KMS-11 (cell line): ENCODE measurements around the gene PKN1.

Experiments
- H2AFZ ChIP-seq: fragments of 200-600 bp; sonication (generic); 2 replicates; pipeline ENCODE4 v1.6.1; 2016; ENCODE audit warnings: antibody characterized with exemption, mixed run types, low read depth
- H3K27ac ChIP-seq: fragments of 200-600 bp; sonication (generic); 2 replicates; pipeline ENCODE4 v1.6.1; 2016; ENCODE audit warnings: mild to moderate bottlenecking, mixed run types
- H3K27me3 ChIP-seq: fragments of 200-600 bp; sonication (generic); 2 replicates; pipeline ENCODE4 v1.6.1; 2017; ENCODE audit warnings: mild to moderate bottlenecking, low read depth, mixed run types, moderate library complexity; ENCODE audit not compliant: insufficient read depth
- H3K36me3 ChIP-seq: fragments of 200-600 bp; sonication (generic); 2 replicates; pipeline ENCODE4 v1.6.1; 2017; ENCODE audit warnings: mild to moderate bottlenecking, mixed run types; ENCODE audit not compliant: insufficient read depth
- H3K4me1 ChIP-seq: fragments of 200-600 bp; sonication (generic); 2 replicates; pipeline ENCODE4 v1.6.1; 2016; ENCODE audit warnings: mild to moderate bottlenecking, low read depth, mixed run types; ENCODE audit not compliant: poor library complexity, severe bottlenecking
- H3K4me2 ChIP-seq: fragments of 200-600 bp; sonication (generic); 2 replicates; pipeline ENCODE4 v1.7.0; 2016; ENCODE audit warnings: mild to moderate bottlenecking, mixed run types
- H3K4me3 ChIP-seq: fragments of 200-600 bp; sonication (generic); IDR thresholded peaks from 2 replicates; pipeline ENCODE4 v1.6.1; 2017; ENCODE audit warnings: low read depth, low read length, mixed read lengths; ENCODE audit not compliant: insufficient read depth
- H3K79me2 ChIP-seq: fragments of 200-600 bp; sonication (generic); 2 replicates; pipeline ENCODE4 v1.6.1; 2016; ENCODE audit warnings: low read depth, mixed run types; ENCODE audit not compliant: insufficient read depth
- H3K9ac ChIP-seq: fragments of 200-600 bp; sonication (generic); 2 replicates; pipeline ENCODE4 v1.6.1; 2016; ENCODE audit warnings: mild to moderate bottlenecking, mixed run types
- H4K20me1 ChIP-seq: fragments of 200-600 bp; sonication (generic); 2 replicates; pipeline ENCODE4 v1.6.1; 2016; ENCODE audit warnings: mild to moderate bottlenecking, mixed run types; ENCODE audit not compliant: insufficient read depth
- TF ChIP-seq, protein P1 (sequence below): fragments of 200-600 bp; sonication (generic); conservative IDR thresholded peaks from 2 replicates; pipeline ENCODE4 v1.6.1; 2017; ENCODE audit warnings: low read depth, mild to moderate bottlenecking, antibody characterized with exemption, low read length, moderate library complexity, mixed read lengths

The PKN1 gene

DNA sequence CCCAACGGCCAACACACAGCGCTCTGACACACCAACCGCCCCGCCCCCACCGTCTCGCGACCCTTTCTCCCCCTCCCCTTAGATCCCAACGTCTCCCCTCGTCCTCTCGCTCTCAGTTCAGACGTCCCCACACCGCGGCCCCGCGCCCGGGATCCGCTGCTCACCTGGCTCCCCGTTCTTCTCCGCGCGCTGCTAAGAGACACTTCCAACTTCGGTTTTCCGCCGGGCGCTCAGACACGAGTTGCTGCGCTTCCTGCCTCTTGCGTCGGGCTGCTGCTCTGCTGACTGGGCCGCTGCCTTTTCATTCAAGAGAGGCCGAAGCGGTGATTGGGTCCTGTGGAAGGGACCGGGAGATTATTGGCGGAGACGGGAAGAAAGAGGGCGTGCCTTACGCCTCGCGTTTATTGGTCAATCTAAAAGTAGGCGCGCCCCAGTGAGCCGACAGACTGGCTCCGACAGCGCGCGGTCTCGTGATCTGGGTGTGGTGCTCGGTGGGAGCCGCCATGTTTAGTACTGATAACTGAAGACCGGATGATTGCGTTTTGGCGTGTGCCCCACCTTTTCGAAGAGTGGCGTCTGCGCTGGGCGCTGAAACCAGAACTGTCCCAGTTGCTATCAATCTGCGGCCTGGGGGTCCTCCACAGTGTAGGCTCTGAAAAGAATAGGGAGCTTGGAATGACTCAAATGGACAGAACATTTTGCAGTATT lies 13.8 kb upstream of the PKN1 start, which contains the start of gene DDX39A:
Gene DDX39A, minus strand, starts transcription at position 236 of the 708 bp plus-strand sequence. CDS start 6,121 bp downstream, outside the sequence.
- H3K27ac ChIP-seq, result peak within 1 kb of the TSS; percentile 84

GRCh38 chr19:14425696-14426138 lies 7.4 kb upstream of the PKN1 start:
- H3K4me3 ChIP-seq, result no peak overlapping the region
- no peak overlapping the region for H3K9ac ChIP-seq
- H4K20me1 ChIP-seq, result no peaks in the 10 kb centered on the region
- no peaks in the 10 kb centered on the region for H3K36me3 ChIP-seq
- no peak overlapping the region for H3K4me2 ChIP-seq
- no peaks in the 10 kb centered on the region for H3K27me3 ChIP-seq
- H3K4me1 ChIP-seq, result no peaks in the 10 kb centered on the region
- H3K79me2 ChIP-seq, result no peaks in the 10 kb centered on the region
- TF ChIP-seq, protein P1, sequence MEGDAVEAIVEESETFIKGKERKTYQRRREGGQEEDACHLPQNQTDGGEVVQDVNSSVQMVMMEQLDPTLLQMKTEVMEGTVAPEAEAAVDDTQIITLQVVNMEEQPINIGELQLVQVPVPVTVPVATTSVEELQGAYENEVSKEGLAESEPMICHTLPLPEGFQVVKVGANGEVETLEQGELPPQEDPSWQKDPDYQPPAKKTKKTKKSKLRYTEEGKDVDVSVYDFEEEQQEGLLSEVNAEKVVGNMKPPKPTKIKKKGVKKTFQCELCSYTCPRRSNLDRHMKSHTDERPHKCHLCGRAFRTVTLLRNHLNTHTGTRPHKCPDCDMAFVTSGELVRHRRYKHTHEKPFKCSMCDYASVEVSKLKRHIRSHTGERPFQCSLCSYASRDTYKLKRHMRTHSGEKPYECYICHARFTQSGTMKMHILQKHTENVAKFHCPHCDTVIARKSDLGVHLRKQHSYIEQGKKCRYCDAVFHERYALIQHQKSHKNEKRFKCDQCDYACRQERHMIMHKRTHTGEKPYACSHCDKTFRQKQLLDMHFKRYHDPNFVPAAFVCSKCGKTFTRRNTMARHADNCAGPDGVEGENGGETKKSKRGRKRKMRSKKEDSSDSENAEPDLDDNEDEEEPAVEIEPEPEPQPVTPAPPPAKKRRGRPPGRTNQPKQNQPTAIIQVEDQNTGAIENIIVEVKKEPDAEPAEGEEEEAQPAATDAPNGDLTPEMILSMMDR, result no peak
- no peak overlapping the region for H3K27ac ChIP-seq
- no peak overlapping the region for H2AFZ ChIP-seq

More for the DNA sequence above, 13.8 kb upstream of the PKN1 start, which contains the start of gene DDX39A:
- H3K4me3 ChIP-seq, result no peak within 1 kb of the TSS
- H3K4me2 ChIP-seq, result peak within 1 kb of the TSS; percentile 91
- H4K20me1 ChIP-seq, result peaks cover 30% of the 10 kb centered on the region
- peaks cover 34% of the 10 kb centered on the region for H3K4me1 ChIP-seq
- H3K36me3 ChIP-seq, result no peaks in the 10 kb centered on the region; the same call in 1 of the 2 replicates
- no peaks in the 10 kb centered on the region for H3K27me3 ChIP-seq
- H2AFZ ChIP-seq, result peak within 1 kb of the TSS; percentile 83
- TF ChIP-seq, protein P1, result no peak
- H3K79me2 ChIP-seq, result peaks cover 48% of the 10 kb centered on the region
- H3K9ac ChIP-seq, result peak within 1 kb of the TSS; percentile 96

- no peaks in the 10 kb centered on the region for H3K4me1 ChIP-seq
- H3K4me3 ChIP-seq, result no peak overlapping the region
- no peaks in the 10 kb centered on the region for H3K27me3 ChIP-seq
- H3K4me2 ChIP-seq, result no peak overlapping the region
- H3K9ac ChIP-seq, result no peak overlapping the region
- no peaks in the 10 kb centered on the region for H3K79me2 ChIP-seq
- H3K27ac ChIP-seq, result no peak overlapping the region
- H2AFZ ChIP-seq, result no peak overlapping the region
- H4K20me1 ChIP-seq, result no peaks in the 10 kb centered on the region
- TF ChIP-seq, protein P1, result no peak
- no peaks in the 10 kb centered on the region for H3K36me3 ChIP-seq
Observed at GRCh38 chr19:14427461-14427860, 5.6 kb upstream of the PKN1 start.

GRCh38 chr19:14428882-14429416 lies 4.2 kb upstream of the PKN1 start:
- no peaks in the 10 kb centered on the region for H3K27me3 ChIP-seq
- no peak overlapping the region for H3K27ac ChIP-seq
- H3K4me2 ChIP-seq, result no peak overlapping the region
- TF ChIP-seq, protein P1, result no peak
- no peak overlapping the region for H2AFZ ChIP-seq
- H3K9ac ChIP-seq, result no peak overlapping the region
- H4K20me1 ChIP-seq, result no peaks in the 10 kb centered on the region
- H3K79me2 ChIP-seq, result no peaks in the 10 kb centered on the region
- H3K4me1 ChIP-seq, result no peaks in the 10 kb centered on the region
- H3K4me3 ChIP-seq, result no peak overlapping the region
- H3K36me3 ChIP-seq, result no peaks in the 10 kb centered on the region
